Amniotic stem cell (primary cell): Measurements from ENCODE around the gene DPYD.

Source experiments
- DNase-seq: peaks from one replicate; lab custom pipeline; 2025; lab: John Stamatoyannopoulos, UW

The DPYD gene

DNA sequence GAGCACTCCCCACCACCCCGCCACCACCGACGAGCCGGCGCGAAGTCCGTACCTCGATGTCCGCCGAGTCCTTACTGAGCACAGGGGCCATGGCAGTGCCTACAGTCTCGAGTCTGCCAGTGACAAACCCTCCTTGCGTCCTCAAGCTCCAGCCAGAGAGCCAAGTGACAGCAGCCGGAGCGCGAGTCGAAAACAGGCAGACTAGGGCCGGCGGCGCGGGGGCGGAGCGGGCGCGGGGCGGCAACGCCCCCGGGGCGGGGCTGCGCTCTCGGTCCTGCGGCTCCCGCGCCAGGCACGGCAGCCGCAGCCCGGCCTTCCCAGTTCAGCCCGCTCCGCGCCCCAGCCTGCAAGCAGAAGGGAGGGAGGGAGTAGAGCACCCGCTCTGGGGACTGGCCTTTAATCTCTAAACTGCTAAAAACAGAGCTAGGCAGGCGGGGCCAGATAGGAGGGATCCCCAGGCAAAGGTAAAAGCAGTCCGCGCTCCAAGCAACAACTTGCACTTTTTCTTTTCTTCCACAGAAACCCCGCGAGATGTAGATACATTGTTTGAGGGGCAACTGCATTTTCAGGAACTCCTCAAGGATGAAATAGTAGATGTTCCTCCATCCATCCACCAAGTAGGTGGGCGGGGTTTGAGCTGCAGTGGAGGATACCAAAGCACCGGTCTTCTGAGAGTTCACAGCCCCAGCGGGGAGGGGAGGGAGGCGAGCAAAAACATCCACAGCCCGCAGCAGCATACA is at the start of gene DPYD:
DPYD (minus strand) TSS at position 203 of the 740 bp plus-strand sequence; CDS start at position 91, 112 bp downstream.
- peak; percentile 84 for DNase-seq

DNA sequence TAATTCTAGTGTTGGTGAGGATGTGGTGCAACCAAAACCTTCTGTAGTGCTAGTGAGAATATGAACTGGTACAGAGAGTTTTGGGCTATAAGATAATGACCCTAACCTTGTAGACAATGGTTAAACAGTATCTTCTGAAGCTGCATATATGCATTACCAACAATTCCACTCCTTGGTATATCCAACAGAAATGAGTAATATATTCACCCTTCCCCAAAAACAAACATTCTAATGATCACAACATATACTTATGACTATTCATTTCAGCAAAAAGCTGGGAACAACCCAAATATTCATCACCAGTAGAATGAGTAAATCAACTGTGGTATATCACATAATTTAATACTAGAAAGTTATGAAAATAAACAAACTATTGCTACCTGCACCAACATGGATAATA is 39.6 kb upstream of the DPYD start:
- DNase-seq = no peak

DNA sequence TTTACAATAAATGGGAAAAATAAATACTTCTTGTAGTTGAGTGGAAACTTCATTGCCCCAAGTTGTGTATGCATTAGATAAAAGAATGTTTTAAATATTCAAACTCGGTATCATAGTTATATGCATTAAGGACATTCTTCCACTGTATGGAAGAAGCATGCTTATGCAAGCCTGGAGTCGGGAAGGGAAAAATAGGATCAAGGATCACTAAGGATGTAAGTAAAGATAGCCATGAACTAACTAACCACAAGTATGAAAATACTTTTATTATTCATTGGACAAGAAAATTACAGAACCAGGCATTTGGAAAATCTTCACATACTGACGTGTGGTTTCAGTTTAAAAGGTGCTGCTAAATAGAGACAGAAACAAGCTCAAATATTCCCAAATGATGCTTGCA is 26.9 kb upstream of the DPYD start:
- no peak for DNase-seq

DNA sequence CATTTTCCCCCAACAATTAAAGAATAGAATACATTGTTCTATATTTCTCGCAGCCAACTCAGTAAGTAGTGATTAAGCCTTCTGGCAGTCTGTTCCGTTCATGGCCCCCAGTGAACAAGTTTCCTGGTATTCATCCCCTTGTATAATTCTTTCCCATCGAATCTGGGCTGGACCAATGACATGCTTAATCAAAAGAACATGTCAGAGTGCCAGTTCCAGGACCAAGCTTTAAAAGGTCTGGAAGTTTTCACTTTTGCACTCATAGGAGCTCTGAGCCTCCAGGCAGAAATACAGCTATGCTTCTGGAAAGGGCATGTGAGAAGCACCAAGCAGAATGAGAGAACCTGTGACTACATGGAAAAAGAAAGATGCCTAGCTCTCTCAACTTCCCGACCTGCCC is 22.5 kb upstream of the DPYD start:
- peak; percentile 65 for DNase-seq

DNA sequence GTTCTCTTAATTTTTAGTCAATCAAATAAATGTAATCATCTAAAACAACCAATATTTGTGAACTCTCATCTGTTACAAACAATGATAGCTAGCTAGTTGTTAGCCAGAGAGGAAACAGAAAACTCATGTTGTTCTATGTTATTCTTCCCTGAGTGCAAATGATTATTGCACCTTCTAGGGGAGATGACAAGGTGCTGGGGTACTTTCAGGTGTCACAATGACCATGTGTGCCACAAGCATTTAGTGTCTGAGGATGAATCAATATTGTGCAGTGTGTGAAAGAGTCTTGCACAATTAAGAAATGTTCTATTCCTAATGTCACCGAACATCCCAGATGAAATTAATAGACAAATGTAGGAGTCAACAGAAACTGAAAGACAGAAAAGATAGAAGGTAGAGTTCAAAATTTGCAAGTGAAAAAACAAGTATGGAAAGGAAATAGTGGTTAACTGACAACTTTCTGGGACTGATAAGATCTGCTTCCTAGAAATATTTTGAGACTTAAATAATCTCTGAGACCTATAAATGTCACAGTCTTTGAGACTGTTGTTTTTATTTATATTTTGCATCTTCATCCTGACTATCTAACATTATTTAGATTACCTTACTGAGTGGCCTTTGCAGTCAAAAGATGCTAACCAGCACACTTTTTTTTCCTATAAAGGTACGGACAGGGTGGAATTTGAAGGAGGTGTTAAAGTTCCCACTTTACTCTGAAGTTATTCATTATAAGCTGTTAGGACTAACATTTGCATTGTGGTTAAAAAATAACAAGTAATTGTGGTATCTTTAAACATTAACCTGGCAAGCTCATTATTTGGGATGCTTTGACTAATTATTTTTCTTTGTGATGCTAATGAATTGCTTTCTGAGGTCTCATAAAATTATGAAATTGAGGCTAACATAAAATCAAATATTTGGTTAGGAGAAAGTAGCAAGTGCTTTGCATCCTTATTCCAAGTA is 21.6 kb upstream of the DPYD start:
- DNase-seq = no peak

DNA sequence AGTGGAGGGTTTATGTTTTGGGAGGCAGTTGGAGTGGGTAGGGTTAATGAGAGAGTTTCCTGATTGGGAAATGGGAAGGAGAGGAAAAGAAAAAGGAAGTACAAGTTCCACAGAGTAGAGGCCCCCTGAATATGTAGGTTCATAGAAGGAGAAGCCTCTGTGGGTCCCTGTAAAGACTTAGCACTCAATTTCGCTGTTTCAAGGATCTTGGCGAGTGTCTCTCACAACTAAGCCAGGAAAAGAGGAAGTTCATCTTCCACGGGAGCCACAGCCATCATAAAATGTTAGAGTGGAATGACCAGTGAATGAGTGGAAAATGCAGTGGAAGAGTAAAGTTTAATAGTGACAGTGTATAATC is 17.4 kb upstream of the DPYD start:
- no peak for DNase-seq

DNA sequence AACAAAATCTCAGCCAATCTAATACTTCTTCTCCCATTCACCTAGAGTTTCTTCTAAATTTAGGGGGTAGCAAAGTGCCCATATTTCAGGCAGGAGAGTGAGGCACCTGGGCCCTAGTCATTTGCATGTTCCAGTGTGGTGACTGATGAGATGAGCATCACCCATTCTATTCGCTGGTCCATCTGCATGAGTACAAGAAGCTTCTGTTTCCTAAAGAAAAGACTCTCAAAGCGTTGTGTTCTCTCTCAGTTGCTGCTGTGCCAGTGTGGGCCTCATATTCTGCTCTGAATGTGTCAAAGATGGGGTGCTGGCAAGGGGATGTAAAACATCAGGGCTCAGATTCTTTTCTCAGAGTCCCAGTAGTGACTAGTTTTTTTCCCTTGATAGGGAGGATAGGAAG is 16.1 kb upstream of the DPYD start:
- no peak for DNase-seq

DNA sequence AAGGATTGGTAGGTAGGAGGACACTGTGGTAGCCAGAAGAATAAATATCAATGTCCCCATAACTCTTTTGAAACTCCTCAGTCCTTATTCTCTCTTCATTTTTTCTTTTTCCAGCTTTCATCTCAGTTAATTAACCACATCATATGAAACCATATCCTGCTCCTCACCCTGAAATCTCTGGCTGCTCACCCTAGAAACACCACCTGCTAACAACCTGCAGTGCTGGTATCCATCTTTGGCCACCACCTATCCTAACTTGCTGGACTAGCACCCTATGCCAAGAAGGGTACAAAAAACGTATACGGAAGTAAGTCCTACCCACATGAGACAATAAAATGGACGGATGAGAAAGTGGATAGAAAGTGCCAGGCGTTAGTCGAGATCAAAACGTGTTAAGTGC is 13.7 kb upstream of the DPYD start:
- DNase-seq = no peak

DNA sequence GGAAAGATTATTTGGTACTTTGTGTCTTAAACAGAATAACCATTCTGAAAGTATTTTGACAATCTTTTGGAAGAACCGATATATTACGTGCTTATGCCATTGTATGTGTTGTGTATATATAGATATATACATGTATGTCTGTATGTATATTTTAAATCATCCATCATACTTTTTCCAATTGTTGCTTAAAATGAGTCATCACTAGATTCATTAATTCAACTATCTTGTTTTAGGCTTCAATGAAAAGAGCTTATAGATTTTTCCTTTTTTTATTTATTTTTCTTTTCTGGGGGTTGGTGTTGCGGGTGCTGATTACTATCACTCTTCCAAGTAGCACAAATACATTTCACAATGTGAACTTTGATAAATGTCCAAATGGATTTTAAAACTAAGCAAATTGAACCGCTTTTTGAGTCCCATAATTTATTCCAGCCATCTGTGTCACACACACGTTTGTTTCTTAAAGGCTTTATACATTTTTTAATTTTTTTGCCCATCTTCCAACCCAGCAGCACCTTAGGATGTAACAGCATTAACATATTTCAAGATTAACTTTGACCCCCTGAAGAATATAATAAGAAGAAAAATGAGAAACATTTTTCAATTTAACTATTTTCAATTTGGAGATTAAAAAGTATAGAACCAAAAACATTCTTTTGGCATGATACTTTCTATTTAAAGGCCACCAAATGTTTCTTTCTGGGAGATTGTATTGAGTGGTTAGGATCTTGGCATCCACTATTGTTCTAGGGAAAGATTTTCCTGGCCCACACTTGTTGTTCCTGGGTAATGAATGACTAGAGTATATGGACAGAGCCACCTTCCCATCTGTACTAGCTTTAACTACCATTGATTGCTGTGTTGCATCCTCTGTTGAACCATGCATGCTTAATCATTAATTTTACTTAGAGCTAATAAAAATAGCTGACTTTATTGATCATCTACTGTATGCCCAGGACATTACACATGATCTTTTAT is 9.3 kb upstream of the DPYD start:
- no peak for DNase-seq

DNA sequence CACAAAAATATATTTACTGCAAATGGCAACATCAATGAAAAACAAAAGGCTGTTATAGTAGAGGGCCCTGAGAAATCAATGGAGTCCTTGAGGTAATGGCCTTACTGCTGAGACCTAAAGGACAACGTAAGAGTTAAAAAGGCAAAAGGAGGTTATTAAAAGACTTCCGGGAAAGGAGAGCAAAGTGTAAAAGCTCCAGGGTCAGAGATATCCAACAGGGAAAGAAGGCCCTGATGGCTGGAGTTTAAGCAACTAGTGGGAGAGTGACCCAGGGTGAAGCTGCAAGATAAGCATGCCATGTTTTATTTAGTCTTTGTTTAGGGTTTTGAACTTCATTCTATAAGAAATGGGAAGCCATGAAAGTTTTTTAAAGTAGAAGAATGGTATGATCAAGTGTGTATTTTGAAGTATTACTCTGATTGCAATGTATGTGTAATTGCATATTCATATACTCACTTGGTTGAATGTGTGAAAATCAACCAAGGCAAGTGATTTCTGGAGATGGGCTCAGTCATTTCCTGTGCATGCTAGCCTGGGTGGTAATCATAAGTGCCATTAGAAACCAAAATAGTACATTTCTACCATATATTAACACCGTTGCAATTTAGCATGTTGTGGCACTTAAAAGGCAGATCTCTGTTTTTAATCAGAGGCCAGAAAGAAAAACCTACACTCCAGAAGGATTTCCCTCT is 5.3 kb upstream of the DPYD start:
- no peak for DNase-seq

DNA sequence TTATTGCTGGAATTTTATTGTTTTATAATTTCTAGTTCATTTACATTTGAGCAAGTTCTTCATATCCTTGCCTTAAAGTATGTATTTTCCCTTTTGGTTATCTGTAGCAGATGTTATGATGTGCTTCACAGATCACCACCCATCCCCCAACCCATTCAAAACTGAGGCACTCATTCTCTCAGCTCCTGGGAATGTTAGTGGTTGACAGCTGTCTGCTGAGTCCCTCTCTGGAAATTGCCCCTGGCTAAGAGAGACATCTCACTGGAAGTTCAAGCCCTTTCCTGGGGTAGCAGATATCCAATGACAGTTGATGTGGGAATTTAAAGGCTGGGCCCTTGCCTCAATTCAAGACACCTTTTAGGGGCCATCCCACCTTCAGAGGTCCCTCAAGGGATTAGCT is 4.3 kb upstream of the DPYD start:
- no peak for DNase-seq

DNA sequence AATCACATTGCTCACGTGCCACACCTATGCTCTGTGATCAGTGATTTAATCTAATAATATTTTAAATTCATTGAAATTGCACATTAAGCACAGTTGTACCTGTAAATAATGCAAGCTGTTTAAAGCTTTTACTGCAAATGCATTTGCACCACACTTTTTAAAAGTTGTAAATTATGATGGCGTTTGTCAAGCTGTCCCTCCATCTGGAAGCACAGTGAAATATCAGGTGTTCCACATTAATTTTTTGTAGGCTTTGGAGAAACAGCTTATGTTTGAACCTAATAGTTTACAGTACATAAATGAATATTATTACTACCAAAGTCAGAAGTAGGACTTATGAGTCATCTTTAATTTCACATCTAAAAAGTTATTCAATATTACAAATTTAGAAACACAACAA is 3.0 kb upstream of the DPYD start:
- no peak for DNase-seq

DNA sequence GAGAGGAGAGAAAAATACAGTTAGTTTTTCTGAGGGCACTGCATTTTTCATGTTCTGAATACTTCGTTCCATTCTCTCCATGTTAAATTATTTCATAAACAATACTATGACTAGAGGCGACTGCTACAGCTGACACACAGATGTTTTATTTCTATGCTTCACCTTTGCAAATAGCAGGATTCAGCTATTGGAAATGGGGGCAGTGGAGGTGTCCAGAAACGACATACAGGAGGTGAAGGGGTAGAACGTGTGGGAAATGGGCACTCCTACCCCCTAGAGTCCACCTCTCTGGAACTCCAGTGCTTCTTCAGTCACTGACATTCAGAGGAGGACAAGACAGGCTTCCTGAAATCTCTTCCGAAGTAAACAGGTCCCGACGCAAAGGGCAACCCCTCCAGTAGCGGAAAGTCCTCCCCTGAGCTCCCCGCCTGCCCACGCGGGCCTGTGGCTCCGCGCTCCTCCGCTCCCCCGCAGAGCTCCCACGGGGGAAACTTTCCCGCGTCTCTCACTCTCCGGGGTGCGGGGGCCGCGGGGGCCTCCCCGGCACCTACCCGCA is 480 bp downstream of the DPYD start:
- no peak for DNase-seq

DNA sequence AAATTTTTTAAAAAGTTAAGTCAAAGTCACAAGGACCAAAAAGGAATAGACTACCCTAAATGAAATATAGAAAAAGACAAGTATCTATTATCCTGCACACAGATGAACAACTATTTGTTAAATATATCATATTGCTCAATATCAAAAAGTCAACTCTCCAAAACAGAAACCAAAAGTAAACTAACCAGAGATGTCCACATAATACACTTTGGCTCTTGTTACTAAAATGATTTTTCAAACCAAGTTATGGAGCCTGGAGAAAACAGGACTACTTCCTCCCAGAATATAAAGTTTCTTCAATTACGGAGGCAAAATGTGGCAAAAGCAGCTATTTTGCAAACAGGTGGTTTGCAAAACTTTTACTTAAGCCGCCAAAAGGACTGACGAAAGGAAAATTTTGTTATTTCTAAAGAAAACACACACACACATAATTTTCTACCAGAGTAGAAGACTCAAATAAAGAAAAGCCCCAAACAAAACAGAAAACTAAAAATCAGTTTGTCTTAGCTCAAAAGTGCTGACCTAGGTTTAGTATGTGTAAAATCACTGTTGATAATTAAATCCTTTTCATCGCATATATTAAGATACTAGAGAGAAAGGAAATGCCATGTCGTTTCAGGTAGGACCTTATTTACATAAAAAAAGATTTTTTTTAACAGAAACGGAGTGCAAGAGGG is 1.1 kb downstream of the DPYD start:
- DNase-seq = no peak

DNA sequence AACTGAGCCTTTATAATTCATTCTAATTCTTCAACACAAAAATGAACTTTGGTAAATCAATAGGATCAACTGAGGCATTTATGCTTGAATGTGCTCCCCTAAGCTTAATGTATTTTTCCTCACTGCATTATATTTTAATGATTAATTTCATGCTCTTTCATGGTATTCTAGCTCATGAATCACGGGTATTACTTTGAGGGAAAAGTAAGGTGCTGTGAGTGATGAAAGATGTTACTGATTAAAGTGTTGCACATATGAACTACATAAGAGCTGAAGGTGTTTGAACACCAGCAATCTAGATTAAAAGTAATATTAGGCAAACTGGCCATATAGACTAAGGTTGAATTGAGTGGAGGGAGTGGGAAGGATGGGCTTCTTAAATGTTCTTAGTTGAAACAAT is 1.9 kb downstream of the DPYD start:
- DNase-seq = no peak

DNA sequence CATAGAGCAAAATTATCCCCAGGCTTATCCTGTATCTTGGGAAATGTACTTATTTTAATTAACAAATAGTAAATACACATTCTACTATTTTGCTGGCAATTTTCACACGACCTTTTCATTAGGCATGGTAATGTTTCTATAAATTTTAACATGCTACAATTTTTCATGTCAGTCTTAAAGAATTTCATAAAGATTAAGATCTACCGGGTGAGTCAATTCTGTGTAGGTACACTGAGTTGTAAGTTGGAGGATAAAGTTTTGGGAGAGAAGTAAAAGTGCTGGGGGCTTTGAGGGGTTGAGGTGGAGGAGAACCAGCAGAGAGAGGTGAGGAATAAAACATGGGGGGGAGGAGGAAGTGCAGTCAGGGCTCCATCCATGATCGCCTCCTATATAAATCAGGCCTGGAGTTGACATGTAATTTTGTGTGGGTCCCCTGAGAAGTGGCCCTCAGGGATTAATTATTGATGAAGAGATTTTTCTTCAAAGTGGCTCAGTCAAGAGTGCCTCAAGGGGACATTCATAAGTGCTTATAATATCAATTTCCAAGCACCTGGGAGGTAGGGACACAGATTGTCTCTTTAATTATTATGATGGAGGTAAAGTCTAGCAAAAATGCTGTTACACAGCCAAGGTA is 7.2 kb downstream of the DPYD start:
- DNase-seq = no peak

DNA sequence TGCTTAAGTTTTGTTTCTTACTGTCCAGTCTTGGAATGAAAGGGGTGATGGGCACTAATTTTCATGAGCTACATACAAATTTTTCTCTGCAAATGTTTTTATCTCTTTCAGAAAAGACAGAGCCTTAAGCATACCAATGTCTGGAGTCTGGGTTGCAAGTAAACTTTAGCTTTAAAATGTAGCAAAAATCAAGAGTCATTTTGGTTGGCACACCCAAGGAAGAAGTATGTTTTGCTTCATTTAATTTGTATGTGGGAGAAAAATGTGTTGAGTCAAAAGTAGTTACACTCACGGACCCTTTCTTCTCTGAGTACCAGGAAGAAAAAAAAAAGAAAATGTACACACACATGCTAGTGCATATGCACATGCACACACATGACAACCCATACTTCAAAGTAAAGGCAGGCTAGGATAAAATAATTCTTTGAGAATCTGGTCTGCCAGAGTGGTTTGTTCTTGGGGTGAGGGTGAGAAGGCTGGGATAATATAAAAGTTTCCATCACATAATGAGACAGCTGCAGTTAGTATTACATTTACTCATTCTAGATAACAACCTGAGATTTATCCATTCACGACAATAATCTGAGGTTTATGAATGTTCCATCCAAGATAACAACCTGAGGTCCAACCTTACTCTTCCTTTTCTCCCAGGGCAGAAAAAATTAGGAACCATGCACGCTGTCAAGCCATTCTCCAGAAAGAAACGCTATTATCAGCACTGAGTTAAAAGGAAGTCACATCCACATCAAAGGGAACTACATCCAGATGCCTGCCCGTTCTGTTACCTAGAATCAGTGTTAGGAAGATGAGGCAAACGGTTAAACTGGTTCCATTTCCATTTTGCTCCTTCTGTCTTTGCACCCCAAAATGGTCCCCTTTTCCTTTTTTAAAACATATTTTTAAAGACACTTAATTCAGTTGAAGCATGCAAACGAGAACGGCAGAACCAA is 9.3 kb downstream of the DPYD start:
- no peak for DNase-seq

DNA sequence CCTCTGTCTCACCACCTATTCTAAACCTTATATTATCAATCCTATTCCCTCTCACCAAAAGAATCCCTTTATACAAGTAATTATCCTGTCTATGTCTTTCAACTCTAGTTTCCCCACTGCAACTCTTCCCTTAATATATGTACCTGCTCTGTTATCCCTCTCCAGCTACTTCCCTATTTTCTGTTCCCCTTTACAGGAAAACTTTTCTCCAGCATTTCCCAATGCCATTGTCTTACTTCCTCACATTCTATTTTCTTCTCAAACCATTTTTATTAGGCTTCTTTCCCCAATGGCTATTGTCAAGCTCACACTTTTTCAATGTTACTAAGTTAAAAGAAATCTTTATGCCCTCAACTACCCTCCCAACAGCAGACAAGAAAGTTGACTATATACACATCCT is 11.6 kb downstream of the DPYD start:
- no peak for DNase-seq

DNA sequence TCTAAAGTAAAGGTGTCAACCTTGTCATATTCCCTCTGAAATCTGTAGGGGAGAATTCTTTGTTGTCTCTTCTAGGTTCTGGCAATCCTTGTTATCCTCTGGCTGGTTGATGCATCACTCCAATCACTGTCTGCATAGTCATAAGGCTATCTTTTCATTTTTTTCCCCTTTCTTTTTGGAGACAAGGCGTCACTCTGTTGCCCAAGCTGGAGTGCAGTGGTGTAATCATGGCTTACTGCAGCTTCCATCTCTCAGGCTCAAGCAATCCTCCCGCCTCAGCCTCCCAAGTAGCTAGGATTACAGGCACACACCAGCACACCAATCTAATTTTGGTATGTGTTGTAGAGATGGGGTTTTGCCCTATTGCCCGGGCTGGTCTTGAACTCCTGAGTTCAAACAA is 12.9 kb downstream of the DPYD start:
- DNase-seq = no peak
